HG03139 (cell line): Measurements from ENCODE around the gene CFAP97D2.
"Not testable (repeated sequence)": the region's sequence is repeated elsewhere in the genome, so short reads cannot be mapped to it uniquely, and the experiment has no call there.

Source experiments
- ATAC-seq: cut with Tn5 transposase; IDR thresholded peaks from one replicate; pipeline ENCODE4 v1.9.1; 2021; ENCODE audit not compliant: unreplicated experiment

CFAP97D2 gene

DNA sequence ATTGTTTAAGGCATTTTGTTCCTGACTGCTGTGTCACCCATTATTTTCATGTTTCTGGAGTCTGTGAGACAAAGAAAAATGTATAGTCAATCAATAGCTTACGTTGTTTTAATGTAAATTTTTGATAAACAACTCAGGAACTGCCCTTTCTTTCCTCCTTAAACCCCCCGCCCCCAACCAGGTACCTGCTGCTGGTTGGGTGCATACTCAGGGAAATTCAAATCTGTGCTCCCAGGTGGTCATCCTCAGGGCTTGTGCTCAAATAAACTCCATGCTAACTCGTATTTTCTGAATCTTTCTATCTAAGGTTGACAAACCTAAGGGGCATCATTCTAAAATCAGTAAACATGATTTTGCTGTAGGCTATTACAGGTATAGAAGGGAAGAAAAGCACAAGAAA, 51.5 kb downstream of the CFAP97D2 start:
- no peak for ATAC-seq

DNA sequence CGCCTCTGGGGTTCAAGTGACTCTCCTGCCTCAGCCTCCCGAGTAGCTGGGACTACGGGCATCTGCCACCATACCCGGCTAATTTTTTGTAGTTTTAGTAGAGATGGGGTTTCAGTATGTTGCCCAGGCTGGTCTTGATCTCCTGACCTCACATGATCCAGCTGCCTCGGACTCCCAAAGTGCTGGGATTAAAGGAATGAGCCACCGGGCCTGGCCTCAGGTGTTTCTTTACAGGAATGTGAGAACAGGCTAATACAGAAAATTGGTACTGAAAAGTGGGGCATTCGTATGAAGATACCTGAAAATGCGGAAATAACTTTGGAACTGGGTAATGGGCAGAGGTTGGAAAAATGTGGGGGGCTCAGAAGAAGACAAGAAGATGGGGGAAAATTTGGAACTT, 52.8 kb downstream of the CFAP97D2 start:
- no peak for ATAC-seq

DNA sequence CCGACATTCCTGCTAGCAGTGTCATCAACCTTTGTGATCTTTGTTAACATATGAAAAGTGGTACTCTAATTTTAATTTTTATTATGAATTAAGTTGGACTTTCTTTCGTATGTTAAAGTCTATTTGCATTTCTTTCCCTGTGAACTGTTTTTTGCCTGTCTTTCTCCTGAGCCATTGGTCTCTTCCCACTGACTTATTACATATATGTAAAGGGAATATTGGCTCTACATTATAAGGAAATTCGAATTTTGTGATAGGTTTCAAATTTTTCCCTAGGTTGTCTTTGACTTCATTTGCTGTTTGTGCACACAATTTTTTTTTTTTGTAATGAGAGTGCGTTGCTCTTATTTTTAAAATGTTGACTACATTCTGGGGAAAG, 55.2 kb downstream of the CFAP97D2 start:
- no peak for ATAC-seq

DNA sequence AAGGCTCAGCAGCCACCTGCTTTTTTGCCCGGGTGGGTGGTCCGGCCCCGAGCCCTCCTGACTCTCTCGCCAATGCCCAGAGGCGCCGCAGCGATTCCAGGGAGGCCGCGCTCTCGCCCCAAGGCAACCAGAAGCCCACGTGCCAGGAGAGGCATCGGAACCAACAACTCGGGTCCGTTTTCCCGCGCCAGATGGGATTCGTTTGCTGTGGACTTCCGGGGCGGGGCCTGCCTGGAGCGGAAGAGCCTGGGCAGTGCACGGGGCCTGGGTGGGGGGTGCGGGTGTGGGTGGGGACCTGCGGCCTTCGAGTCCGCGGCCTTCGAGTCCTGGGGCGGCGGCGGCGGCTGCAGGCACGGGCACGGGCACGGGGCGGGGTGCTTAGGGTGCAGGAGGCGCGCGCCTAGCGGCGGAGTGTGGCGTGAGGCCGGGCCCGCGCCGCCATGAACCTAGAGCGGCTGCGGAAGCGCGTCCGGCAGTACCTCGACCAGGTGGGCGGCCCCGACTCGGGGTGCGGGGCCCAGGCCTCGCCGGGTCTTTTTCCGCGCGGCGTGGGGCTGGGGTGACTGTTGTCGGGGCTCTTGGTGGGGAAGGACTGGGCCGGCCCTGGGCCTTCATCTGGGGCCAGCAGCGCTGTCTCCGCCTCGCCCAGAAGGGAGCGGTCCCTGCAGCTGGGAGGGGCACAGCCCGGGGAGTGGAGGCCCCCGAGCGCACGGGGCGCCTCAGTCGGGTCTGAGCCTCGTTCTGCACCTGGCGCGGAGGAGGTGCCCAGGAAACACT, 55.8 kb downstream of the CFAP97D2 start, which contains the start of gene CDC16:
TSS of gene CDC16 (plus strand) at position 253 of the 777 bp plus-strand sequence. CDS start at position 441, 188 bp downstream.
- peak; percentile 81 for ATAC-seq

DNA sequence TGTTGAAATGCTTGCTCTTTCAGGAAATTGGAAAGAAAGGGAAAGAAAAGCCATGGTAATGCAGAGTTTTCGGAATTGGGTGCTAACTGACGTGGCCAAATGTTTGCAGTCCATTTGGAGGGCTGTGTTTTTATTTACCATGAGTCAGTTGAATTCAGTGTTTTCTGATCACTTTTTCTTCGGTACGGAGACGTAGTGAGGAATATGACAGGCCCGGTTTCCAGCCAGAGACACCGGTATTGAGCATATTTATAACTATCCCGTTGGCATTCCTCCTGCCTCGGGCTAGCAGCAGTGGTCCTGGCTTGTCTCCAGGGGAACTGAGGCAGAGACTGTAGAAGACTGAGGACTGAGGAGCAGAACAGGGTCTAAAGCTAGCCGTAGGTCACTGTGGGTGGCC, 56.6 kb downstream of the CFAP97D2 start:
- ATAC-seq, result no peak

DNA sequence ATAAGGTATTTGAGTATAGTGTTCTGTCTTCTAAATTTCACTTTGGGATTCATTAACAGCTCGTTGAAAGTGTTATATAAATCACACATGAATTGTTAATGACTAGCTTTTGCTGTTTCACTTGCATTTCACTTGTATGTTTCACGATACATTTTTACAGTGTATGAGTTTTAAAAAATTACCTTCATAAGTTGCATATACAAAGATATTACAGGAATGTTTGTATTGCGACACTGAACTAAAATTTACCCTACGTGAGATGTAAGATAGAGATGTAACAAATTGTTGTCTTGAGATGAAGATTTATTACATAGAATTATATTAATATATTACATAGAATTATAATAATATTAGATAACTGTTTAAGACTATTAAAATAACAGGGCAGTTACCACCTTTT, 57.2 kb downstream of the CFAP97D2 start:
- no peak for ATAC-seq

DNA sequence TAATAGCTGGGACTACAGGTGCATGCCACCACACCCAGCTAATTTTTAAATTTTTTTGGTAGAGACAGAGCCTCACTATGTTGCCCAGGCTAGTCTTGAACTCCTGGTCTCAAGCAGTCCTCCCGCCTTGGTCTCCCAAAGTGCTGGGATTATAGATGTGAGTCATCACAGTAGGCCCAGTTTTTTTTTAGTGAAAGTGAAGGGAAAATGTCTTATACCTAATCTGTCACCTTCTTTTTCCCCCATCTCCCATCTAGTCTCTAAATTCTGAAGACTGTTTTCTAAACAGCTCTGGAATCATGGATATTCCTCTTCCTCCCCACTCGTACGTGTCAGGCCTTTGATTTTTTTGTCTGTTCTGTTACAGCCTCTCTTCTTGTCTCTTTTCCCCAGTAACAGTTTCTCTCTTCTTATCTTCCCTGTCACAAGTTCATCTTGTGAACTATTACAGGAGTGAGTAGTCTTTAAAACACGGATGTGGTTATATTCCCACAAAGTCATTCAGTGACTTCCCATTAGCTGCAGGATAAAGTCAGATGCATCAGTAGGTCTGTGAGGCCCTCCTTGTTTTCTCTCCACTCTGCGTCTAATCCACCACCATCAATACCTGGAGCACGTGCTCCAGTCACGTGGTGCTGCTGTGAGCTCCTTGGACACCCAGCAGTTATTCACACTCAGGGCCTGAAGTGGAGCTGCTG, 58.5 kb downstream of the CFAP97D2 start:
- ATAC-seq, result no peak

DNA sequence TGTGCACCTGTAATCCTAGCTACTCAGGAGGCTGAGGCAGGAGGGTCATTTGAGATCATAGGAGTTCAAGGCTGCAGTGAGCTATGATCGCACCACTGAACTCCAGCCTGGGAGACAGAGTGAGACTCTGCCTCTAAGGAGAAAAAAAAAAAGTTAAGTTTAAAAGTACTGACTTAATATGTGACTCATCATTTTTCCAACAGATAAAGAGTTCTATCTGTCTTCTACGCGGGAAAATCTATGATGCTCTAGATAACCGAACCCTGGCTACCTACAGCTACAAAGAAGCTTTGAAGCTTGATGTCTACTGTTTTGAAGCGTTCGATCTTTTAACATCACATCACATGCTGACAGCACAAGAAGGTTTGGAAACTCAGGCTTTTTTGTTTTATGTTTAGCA, 62.9 kb downstream of the CFAP97D2 start:
- ATAC-seq, result no peak

DNA sequence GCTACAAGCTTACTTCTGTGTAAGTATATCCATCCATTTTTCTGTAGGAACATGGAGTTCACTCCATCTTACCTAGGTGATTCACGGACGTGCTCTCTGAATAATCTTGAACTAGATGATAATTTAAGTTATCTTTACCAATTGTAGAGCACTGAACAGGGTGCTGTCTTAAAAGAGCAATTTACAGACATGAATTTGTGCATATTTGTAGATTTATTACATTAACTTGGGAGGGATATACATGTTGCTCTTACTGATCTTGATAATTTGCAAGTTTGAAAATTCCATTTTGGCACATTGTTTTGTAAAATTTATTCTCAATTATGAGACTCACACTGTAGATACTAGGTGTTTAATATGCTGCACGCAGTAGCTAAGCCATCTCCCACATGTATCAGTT, 64.9 kb downstream of the CFAP97D2 start:
- no peak for ATAC-seq

DNA sequence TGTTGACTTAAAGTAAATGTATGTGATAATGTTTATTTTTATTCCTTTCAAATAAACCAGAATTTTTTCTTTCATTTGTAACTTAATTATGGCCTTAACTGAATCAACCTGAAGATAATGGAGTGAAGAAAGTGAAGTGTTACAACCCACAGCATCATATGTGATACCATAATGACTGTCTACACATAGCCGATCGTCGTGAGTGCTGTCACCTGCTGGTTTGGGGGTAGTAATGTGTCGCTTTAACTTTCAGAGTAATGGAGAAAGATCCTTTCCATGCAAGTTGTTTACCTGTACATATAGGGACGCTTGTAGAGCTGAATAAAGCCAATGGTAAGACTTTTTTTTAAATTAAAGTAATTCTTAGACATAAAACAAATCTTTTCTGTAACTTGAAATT, 65.6 kb downstream of the CFAP97D2 start:
- no peak for ATAC-seq

DNA sequence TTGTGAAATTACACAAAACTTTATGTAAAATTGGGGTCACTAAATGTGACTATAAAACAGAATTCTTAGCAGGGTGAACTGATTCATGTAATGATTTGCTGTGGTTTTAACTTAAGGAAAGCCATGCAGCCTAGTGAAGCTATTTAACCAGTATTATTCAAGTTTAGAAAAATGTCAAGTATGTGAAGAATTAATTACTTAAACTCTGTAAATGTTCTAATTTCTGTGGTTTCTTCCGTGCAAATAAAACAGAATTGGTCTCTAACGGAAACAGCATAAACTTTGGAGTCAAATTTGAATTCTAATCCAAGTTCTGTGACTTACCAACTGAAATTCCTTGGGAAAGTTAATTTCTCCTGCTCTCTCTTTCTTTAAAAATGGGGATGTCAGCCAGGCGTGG, 69.0 kb downstream of the CFAP97D2 start:
- ATAC-seq, result no peak

DNA sequence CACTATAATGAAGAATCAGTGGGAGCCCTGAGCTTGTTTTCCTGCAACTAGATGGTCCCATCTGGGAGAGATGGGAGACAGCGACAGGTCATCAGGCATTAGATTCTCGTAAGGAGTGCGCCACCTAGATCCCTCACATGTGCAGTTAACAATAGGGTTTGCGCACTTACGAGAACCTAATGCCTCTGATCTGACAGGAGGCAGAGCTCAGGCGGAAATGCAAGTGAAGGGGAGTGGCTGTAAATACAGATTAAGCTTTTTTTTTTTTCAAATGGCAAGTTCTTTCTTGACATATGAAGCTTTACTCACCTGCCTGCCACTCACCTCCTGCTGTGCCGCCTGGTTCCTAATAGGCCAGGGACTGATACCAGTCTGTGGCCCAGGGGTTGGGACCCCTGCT, 70.0 kb downstream of the CFAP97D2 start:
- ATAC-seq, result no peak

DNA sequence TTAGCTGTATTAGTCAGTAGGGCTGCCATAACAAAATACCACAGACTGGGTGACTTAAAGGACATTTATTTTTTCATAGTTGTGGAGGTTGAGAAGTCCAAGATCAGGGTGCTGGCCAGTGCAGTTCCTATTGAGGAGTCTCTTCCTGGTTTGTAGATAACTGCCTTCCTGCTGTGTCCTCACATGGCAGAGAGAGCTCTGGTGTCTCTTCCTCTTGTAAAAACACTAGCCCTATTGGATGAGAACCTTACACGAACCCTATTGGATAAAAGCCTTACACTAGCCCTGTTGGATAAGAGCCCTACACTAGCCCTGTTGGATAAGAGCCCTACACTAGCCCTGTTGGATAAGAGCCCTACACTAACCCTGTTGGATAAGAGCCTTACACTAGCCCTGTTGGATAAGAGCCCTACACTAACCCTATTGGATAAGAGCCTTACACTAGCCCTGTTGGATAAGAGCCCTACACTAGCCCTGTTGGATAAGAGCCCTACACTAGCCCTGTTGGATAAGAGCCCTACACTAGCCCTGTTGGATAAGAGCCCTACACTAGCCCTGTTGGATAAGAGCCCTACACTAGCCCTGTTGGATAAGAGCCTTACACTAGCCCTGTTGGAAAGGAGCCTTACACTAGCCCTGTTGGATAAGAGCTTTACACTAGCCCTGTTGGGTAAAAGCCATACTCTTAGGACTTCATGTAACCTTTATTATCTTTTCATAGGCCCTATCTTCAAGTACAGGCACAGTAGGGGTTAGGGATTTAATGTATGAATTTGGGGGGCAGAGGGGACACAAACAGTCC, 72.8 kb downstream of the CFAP97D2 start:
- not testable (repeated sequence) for ATAC-seq

DNA sequence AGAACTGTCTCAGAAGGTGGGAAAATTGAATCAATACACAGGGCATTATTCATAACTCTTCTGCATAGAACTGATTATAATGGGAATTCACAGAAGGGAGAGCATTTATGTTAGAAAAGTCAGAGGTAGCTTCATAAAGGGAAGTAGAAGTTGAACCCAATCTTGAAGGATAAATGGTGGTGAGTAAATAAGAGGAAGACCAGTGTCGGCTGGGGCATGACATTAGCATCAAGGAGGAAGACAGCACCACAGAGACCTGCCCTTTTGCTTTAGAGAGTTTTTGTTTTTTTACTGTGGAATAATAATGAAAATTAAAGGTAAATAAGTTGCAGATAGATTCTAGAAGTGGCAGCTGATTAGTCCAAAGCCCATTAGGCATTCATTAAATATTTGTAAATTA, 77.5 kb downstream of the CFAP97D2 start:
- no peak for ATAC-seq

DNA sequence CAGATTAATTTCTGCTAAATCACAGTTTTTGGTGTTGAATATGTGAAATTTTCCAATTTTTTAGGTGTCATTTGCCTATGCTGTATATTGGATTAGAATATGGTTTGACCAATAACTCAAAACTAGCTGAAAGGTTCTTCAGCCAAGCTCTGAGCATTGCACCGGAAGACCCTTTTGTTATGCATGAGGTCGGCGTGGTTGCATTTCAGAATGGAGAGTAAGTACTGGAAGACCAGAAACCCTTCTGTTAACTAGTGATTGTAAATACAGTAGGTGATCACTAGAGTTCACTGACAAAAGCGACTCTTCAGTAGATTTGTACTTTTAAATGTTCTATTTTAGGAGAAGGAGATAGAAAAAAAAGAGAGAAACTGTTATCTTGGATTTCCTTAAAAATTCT, 78.0 kb downstream of the CFAP97D2 start:
- no peak for ATAC-seq

DNA sequence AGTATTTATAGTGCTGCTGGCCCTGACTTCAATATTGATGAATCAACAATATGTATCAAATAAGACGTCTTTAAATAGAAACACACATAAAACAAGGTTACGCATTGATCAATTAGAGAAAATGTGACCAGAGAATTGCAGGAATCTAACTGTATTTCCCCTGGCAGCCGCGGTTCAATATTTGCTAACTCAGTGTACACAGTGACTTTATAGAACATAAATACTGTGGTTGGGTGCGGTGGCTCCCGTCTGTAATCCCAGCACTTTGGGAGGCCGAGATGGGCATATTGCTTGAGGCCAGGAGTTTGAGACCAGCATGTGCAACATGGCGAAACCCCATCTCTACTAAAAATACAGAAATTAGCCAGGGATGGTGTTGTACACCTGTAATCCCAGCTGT, 79.5 kb downstream of the CFAP97D2 start:
- no peak for ATAC-seq

DNA sequence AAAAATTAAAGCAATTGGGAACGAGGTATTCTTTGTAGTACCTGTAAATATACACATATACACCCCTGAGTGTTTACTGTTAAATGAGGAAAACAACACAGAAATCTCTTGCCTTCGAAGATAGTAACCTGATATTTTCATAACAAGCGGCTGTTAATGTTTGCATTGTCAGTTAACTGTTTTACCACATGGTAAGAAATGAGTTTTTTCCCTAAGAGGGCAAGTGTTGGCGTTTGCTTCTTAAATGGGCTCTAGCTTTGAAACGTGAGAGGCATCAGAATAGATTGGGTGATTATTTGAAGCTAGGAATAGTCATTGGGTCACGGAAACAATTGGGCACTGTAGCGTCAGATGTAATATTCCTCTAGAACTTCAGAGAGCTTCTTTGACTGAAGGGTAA, 80.3 kb downstream of the CFAP97D2 start:
- no peak for ATAC-seq

DNA sequence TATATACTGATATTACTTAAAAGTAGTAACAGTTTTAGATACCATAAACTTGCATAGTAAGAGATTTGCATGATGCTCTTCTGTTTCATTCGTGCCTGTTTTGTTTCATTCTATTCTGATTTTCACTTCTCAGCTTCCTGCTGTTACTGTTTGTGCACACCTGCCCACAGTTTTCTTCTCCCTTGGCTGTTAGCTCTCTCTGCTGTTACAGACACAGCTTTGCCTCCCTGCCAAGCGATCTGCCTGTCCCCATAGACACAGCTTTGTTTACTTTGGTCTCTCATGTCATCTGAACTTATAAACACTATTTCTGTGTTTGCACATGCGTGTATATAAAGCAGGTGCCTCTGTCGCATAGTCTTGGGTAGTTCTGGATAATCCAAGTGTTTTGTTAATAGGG, 80.9 kb downstream of the CFAP97D2 start:
- no peak for ATAC-seq

DNA sequence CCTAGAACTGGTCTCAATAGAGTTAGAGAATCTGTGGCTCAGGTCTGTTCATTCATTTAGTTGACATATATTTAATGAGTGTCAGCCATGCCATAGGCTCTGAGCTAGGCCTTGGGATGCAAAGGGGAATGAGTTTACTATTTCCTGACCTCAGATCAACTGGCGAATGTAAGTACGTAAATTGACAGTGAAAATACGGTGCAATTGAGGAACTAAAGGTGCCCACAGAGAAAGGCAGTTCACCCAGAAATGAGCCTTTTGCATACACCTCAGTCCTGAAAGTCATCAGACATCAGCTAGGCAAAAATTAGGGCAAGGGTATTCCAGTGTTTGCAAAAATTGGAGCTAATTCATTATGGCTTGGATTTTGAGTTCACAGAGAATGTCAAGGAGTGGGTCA, 81.8 kb downstream of the CFAP97D2 start:
- ATAC-seq, result no peak

DNA sequence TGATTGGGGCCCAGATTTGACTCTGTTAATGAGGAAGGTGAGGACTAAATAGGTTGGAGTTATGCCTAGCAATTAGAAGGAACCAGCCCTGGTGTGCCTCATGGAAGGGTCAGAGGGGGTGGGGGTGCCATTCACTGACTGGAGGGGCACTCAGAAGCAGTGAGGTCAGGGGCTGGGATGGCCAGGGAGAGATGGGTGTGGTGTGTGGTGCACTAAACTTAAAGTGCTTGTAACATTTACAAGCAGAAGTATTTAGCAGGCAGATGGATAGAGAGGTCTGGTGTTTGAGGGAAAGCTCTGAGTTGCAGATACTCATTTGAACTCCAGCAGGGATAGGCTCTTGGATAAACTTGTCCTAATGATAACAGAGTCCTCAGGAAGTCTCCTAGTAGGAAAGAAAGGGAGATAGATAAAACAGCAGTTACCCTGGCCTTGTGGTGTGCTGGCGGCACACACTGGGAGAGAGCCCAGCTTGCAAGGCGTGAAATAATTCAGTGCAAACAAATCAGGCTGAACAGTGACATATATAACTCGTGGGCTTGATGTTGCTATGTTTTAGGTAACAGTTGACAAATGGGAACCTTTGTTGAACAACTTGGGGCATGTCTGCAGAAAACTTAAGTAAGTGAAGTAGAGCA, 82.4 kb downstream of the CFAP97D2 start:
- ATAC-seq, result no peak

DNA sequence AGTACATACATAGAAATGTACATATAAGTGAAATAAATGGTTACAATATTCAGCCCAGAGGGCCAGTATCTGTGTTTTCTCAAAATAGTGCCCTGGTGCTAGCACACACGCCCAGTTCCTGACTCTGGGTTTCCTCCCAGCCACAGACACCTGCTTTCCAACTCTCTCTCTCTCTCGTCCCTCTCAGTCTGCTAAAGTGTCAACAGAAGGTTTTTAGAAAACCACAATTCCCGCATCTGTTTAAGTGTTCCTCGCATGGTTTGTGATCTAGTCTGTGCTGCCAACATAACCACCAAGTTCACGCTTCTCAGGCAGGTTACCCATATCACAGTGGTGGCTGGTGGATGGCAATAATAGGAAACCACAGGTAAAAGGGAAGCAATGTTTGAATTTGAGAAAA, 84.5 kb downstream of the CFAP97D2 start:
- no peak for ATAC-seq
